DMS53 treated with DMSO at 0.1 percent for 48 hours (cell line): ENCODE measurements around the gene PCDHA1.

Source experiments
- DNase-seq: peaks from one replicate; lab custom pipeline; 2025; ENCODE audit not compliant: unreplicated experiment; lab: John Stamatoyannopoulos, UW

Gene PCDHA1

DNA sequence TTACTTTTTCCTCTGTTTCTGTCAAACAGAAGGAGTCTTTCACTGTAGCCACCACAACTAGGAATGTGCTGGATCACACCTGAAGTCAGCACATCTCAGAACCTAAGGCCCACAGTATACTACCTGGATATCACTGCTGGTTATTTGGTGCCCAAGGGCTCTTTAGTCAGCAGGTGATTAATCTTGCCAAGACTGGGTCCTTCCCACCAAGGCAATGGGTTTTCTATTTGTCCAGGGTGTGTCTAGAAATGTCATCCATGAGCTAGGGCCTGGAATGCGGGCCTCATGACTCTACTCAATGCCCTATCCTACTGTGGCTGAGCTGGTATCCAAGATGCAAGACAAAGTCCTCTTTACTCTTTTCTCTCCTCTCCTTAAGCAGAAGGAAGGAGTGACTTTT, 130.4 kb downstream of the PCDHA1 start:
- no peak for DNase-seq

DNA sequence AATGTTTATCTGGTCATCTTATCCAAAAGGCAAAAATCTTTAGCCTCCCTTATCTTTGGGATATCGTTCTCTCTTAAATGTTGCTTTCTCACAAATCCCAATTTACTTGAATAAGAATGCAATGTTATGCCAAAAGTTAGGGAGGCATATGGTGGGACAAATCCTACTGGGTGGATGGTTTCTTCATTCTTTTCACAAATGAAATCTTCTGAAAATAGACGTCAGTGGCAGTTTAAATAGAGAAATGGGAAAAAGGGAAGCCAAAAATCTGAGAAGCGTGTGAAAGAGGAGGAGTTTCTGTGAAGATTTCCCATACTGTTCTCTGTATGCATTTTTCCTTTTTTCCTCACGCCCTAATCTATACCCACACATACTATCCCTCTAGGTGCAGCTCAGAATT, 137.7 kb downstream of the PCDHA1 start:
- no peak for DNase-seq

DNA sequence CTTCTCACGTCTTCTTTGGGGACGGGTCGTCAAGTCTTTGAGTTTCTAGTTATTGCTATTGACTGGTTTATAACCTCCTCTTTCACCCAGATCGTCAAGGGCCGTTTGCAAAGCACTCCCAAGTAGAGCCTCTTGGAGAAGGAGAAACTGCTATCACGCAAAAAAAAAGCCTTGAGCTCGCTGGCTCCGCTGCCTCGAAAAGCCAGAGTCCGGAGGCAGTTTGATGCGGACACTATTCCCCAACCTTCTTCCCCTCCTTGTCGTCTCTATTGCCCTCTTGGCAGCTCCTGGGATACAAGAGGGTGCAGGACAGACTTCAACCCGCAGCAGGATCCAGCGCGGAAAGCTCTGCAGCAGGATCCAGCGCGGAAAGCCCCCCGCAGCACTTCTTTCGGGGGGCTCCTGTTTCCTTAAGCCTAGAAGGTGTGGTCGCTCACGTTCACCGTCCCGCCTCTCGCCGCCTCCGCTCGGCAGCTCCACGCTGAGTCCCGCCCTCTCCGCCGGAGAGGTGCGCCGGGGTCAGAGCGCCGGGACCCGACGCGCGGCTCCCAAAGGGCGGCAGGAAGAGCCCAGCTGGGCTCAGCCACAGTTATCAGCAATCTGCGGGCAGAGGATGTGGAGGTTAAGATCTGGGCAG, 140.0 kb downstream of the PCDHA1 start, which contains the start of gene PCDHAC1:
PCDHAC1 (plus strand) TSS at position 494 of the 637 bp plus-strand sequence. CDS start 594 bp downstream, outside the sequence.
- DNase-seq = peak; percentile 79

DNA sequence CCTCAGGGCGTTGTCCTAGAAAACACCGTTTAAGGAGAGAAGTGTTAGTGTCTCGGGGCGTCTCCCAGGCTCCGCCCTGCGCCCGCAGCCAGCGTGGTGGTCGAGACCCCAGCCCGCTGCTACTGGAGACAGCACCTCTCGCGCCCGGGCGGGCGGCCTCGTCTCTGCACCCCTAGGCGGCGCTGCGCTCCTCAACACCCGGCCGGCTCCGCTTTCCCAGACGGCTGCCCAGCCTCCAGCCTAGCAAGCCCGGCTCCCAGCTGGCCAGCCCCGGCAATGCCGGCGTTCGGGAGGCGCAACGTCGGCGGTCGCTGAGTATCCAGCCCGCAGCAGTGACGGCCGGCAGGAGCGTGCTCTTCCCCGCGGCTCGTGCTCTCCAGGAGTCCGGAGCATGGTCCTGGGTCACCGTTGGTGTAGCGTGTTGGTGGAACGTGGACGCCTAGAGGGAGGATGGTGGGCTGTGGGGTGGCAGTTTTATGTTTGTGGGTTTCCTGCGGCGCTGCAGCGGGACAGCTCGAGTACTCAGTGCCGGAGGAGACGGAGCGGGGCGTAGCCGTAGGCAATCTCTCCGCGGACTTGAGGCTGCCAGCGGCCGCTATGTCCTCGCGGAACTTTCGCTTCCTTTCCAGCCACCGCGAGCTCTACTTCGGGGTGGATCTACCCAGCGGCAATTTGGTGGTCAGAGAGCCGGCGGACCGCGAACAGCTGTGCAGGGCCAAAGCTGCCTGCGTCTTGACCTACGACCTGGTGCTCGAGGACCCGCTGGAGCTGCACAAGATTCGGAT, 140.7 kb downstream of the PCDHA1 start:
- DNase-seq = peak; percentile 85

DNA sequence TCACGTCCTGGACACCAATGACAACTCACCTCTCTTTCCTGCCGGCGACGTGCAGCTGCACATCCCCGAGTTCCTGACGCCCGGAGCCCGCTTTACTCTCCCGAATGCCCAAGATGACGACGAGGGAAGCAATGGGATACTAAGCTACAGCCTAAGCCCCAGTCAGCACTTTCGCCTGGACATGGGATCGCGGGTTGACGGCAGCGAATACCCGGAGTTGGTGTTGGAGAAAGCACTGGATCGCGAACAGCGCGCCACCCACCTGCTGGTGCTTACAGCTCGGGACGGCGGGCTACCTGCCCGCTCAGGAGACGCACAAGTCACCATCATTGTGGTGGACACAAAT, 141.3 kb downstream of the PCDHA1 start:
- no peak for DNase-seq

DNA sequence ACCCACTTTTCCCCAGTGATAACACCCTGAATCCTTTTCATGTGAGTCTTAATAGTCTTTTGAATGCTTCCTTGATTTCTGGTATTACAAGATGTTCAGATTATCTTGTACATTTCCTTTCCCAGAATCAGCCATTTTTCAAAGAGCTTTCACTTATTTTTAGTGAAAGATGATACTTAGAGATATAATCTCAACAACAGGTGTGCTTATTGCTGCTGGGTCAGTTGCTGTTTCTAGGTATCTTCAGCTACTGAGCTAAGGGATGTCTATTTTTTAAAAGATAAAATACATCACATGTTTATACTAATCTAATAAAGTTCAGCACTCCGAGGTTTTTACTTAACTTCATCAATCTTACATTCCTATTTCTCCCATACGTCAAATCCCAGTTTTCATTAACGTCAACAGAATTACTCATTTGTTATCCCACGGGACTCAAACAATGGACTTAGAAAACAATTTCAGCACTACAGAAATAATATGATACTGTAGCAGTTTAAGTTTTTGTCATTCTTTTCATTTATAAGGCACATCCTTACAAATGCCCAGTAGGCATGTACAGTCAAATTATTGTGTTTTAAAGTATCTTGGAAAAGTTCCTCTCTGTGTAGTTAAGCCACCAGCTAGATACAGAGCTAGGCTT, 149.1 kb downstream of the PCDHA1 start:
- no peak for DNase-seq

DNA sequence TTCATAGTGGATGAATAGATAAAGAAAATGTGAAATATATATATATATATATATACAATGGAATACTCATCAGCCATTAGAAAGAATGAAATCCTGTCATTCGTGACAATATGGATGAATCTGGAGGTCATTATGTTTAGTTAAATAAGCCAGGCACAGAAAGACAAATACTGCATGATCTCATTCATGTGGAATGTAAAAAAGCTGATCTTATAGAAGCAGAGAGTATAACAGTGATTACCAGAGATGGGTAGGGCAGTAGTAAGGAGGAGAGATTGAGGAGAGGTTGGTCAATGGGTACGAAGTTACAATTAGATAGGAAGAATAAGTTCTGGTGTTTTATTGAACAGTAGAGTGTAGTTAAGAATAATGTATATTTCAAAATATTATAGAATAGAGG, 160.6 kb downstream of the PCDHA1 start:
- peak; percentile 22 for DNase-seq

DNA sequence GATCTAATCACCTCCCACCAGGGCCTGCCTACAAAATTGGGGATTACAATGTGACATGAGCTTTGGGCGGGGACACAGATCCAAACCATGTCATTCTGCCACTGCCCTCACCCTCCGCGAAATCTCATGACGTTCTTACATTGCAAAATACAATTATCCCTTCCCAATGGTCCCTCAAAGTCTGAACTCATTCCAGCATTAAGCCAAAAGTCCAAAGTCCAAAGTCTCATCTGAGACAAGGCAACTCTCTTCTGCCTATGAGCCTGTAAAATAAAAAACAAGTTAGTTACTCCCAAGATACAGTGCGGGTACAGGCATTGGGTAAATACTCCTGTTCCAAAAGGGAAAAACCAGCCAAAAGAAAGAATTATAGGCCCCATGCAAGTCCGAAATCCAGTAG, 165.7 kb downstream of the PCDHA1 start:
- DNase-seq = no peak

DNA sequence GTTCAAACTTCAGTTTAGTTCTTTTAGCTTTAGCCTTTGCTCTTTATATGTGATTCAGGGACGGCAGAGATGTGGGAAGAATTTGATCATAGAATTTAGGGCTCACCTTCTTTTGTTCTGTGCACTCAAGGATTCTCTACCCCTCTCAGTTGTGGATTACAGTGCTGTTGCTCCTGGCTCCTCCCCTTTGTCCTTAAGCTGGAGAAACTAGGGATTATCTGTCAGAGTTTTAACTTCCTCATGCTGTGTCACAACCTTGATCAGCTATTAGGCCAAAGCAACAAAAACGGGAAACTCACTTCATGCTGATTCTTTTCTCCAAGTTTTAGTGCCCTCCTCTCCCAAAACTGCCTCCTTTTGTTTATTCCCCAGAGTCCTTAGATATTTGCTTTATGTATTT, 167.3 kb downstream of the PCDHA1 start:
- no peak for DNase-seq

DNA sequence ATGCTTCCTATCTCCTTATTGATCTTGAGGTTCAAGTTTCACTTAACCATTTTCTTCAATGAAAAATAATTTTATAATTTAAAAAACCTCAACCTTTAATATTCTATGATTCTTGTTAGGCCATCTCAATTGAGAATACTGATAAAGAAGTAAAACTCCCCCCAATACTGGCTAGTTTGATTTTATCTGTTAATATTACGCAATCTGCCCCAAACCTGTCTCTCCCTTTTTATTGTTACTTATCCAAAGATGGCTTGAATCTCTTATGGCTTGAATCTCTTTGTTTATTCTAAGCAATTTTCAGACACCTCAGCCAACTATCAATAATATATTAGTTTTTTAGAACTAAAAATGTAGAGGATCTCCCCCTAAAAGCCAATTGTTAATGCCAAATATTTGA, 176.2 kb downstream of the PCDHA1 start:
- DNase-seq = no peak

DNA sequence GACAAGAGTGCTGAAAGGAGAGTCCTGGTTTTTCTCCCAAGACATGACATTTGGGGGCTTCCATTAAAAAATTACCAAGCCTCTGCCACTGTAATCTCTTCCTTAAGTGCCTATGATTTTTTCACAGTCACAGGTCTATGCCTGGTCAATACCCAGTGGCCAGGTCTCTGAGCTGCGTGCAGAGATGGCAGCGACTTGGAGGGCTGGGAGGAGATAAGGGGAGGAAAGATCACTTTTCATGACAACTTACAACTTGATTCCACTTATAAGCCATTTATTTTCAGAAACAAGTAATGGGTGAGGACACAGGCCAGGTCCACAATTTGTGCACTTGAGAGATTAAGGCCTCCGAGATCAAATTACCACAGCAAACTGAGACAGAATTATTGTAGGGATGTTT, 178.4 kb downstream of the PCDHA1 start:
- no peak for DNase-seq

DNA sequence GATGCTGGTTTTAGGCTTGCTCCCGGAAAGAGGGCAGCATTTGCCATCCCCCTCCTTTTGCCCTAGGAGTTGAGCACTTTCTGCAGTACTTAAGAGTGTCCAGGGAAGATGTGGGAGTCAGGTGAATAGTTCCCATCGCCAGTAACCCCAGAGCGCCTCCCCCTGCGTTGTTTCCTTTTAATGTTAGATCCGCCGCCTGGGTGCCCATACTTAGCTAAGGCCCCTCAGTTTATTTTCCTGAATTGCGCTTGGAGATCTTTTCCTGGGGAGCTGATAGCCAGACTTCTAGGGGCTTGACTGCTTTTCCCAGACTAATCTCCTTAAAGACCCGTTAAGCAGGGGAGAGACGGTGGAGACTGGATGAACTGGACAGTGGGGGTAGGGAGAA, 180.0 kb downstream of the PCDHA1 start:
- peak; percentile 41 for DNase-seq

DNA sequence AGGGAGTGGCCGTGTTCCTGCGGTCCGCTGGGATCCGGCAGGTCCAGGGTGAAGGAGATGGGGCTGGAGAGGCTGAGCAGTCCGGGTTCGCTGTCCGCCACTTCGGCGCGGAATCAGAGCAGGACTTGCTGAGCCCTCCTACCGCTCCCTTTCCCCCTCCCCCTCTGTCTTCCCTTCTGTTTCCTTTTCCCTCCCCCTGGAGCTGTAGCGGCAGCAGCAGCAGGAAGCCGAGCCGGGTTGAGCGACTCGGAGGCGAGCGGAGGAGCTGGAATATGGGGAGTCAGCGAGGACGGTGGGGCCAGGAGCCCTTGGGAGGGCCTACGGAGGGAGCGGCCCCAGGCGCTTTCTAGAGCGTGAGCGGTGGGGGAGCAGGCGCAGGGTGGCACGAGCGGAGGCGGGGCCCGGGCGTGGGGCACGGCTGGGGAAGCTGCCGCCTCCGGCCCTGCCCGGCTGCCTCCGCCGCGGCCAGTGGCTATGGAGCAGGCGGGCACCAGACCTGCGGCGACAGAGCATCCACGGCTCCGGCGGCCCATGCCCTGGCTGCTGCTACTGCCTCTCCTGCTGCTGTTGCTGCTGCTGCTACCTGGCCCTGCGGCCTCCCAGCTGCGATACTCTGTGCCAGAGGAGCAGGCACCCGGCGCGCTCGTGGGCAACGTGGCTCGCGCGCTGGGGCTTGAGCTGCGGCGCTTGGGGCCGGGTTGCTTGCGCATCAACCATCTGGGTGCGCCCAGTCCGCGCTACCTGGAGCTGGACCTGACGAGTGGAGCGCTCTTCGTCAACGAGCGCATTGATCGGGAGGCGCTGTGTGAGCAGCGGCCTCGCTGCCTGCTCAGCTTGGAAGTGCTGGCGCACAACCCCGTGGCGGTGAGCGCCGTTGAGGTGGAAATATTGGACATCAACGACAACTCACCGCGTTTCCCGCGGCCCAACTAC, 180.6 kb downstream of the PCDHA1 start, which contains the start of gene PCDHAC2:
PCDHAC2 (plus strand) TSS at position 184 of the 933 bp plus-strand sequence; CDS start at position 475, 291 bp downstream.
- peak; percentile 83 for DNase-seq

DNA sequence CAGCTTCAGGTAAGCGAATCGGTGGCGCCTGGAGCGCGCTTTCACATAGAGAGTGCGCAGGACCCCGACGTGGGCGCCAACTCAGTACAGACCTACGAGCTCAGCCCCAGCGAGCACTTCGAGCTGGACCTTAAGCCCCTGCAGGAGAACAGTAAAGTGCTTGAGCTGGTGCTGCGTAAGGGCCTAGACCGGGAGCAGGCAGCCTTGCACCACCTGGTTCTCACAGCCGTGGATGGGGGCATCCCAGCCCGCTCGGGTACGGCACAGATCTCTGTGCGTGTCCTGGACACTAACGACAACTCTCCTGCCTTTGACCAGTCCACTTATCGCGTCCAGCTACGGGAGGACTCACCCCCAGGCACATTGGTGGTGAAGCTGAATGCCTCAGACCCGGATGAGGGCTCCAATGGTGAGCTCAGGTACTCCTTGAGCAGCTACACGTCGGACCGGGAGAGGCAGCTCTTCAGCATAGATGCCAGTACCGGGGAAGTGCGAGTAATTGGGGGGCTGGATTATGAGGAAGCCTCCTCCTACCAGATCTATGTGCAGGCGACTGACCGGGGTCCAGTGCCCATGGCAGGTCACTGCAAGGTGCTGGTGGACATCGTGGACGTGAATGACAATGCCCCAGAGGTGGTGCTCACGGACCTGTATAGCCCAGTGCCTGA, 181.4 kb downstream of the PCDHA1 start:
- DNase-seq = no peak

DNA sequence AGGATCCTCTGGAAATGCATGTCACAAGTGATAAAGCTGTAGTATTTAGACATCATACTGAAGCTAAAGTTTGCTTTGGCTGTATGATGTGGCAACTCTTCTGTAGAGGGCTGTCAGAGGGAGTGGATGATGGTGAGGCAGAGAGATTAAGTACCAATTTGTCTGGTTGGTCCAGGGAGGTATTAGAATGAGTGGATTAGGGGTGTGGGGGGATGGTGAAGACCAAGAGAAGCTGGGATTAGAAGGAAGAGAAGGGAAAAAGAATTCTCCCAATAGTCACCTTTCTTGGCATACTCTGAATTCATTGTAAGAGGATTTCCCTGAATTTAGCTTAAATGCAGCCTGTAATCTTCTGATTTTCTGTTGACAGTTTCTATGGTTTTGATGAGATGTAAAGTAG, 183.9 kb downstream of the PCDHA1 start:
- DNase-seq = no peak

DNA sequence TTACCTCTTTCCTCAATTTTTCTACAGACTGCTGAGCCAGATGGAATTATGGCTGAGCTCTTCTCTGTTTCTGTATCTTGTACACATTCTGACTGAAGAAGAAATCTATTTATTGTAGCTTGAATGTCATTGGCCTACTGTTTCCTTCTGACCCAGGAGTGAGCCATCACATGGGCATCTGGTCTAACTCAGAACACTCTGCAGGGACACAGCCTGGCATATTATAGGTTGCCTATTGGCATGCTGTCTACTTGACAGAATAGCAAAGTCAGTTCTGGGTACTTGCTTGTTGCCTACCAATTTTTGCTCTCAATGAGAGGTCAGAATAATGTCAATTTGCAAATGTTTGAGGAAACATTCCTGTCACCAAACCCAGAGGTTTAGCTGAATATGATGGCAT, 187.6 kb downstream of the PCDHA1 start:
- DNase-seq = no peak

DNA sequence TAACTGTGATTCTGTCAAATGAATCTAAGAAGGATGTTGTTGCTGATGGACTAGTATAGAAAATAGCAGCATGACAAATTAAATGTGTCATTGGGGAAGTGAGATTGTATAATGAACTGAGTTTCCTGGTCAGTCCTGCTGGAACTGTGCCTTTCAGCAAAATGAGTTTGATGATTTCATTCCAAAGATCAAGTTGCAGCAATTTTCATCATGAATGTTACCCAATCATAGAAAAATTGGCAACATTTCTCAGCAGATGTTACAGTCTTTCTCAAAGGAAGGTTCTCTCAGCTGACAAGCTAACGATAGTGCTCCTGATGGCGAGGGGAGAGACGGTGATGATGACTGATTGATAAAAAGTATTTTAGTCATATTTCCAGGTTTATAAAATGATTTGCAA, 191.1 kb downstream of the PCDHA1 start:
- DNase-seq = no peak

DNA sequence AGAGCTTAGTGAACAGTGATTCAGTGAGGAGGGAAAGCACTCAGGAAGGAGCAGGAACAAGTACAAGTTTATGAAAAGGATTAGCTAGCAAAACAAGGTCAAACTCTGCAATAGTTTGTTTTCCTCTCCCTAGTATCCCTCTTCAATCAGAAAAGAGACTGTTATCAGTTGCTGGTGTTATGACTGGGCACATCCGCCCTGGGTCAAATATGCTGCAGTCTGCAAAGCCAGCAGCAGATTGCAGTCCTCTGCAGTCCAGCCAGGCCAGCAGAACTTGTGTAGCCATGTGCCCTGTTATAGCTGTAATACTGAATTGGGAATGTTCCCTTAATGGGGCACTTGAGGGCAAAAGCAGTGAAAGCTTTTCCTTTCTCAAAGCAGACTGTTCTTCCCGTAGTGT, 192.3 kb downstream of the PCDHA1 start:
- DNase-seq = no peak

DNA sequence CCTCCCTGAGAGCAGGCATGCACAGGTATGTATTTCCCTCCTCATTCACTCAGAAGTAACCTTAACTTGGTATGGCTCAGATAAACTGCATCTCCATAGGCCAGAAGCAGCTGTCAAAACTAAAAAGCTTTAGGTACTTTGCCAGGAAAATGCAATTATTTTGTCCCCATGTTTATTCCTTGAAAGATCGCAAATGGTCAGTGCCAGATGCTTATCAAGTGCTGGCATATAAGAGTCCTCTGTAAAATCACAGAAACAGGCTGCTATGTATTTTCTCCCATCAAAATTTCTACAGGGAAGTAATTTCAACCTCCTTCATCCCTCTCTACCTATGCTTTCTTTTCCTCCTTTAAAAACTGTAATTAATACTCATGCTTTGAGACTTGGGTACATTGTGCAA, 193.0 kb downstream of the PCDHA1 start:
- DNase-seq = no peak

DNA sequence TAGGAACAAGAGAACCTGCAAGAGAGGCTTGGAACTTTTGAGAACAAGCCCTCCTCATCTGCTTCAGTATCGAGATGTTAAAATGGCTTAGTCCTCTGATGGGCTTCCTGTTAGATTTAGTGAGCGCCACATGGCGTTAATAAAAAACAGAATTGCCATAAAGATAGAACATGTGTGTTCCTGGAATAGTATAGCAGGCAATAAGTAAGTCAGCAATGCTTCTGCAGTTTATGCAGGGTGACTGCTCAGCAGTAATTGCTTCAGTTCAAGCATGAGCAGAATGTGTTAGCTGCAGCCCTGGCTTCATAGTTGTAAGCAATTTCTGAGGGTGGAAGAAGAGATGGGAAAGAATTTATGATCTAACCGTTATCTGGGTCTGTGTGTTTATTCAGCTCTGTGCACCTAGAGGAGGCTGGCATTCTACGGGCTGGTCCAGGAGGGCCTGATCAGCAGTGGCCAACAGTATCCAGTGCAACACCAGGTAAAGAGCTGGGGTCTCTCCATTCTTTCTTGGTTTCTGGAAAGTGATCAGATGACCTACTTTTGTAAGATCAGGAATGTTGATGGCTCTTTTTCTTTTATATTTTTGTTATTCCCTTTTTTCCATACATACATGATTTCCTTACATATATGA, 196.3 kb downstream of the PCDHA1 start:
- no peak for DNase-seq
